NCI-H2196 (cell line): Measurements from ENCODE around the gene LIMS2.

ENCODE experiments used
- DNase-seq: peaks from one replicate; lab custom pipeline; 2025; ENCODE audit not compliant: unreplicated experiment; lab: John Stamatoyannopoulos, UW

The LIMS2 gene

DNA sequence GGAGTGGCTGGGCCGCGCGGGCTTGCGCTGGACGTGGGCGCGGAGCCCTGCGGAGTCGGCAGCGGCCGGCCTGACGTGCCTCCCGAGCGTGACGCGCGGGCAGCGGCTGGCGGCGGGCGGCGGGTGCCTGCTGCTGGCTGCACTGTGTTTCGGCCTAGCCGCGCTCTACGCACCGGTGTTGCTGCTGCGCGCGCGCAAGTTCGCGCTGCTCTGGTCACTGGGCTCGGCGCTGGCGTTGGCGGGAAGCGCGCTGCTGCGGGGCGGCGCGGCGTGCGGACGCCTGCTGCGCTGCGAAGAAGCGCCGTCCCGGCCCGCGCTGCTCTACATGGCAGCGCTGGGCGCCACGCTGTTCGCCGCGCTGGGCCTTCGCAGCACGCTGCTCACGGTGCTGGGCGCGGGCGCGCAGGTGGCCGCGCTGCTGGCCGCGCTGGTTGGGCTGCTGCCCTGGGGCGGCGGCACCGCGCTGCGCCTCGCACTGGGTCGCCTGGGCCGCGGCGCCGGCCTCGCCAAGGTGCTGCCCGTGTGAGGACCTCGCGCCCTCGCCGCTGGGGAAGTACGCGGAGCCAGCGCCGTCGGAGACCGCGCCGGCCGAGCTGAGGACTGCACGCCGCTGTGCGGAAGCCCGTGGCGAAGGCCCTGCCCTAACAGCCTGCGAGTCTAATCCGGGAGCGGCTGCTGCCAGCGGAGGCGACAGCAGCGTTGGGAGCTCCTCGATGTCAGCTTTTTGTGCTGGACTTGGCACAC, 26.5 kb upstream of the LIMS2 start:
- DNase-seq, result peak; percentile 63

DNA sequence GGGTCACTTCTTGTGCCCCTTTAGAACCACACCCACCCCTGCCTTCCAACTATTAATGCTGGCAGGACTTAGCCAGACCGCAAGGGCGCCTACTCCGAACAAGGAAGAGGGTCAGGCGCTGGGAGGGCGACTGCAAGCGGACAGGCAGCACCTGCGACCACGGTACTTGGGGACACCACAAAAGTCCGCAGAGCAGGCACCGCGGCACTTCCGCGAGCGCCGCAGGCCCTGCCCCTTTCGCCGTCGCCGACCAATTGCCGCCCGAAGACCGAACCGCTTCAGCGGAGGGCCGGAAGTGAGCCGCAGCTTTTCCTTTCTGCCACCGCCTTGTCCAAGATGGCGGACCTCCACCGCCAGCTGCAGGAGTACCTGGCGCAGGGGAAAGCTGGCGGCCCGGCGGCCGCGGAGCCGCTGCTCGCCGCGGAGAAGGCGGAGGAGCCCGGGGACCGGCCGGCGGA, 25.9 kb upstream of the LIMS2 start, which contains the start of gene SFT2D3:
Gene SFT2D3 (plus strand): TSS at position 305 of the 458 bp plus-strand sequence. CDS start 32 bp downstream, at position 337.
- DNase-seq, result peak; percentile 90

DNA sequence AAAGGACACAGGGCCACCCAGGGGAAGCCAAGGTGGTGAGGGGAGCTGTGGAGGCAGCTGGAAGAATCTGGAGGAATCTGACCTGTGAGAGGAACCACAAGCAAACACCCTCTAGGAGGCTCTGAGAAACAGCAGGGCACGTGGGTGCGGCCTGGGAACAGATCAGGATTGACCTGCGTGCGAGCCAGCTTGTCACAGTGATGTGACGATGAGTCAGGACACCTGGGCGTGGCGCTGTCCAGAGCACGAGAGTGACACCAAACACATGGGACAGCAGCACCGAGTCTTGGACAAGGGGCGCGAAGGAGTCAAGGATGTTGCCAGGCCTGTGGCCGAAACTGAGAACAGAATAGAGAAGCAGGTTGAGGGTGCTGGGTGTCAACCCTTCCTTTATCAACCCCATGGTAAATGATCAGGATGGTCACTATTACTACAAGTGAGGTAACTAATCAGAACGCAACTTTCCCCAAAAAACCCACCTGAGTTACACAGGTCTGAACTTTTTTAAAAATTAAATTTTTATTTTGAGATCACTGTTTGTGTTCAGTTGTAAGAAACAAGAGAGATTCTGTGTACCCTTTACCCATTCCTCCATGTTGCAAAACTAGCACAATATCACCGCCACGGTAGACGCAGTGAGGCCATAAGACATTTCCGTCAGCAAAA, 25.3 kb upstream of the LIMS2 start:
- no peak for DNase-seq

DNA sequence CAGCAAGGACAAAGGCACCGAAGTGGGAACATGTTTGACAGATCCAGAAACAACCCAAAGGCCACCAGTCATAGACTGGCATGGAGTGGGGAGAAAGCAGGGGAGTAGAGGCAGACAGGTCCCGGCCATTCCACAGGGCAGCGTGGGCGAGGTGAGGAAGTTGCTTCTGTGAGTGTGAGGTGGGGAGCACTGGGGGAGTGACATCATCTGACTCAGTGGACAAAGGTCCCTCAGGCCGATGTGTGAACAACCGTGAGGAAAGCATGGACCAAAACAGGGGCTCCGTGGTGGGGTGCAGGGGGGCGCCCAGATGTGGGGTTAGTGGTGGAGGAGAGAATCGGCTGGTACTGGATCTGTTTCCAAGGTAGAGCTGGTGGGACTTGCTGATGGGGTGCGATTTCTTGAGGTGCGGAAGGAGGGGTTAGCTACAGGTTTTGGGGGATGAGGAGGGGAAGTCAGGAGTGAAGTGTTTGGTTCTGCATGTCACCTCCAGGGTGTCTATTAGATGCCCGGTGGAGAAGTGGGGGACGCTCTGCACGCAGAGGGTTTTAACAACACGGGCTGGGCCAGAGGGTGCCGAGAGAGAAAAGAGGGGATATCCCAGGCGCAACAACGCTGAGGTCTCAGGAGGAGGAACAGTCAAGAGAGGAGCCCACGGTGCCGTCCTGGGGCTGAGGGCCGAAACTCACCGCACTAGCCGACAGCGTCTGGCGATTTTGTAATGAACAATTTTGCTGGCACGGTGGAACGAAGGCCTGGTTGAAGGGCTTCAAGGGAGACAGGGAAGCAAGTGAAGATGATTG, 23.4 kb upstream of the LIMS2 start:
- no peak for DNase-seq

DNA sequence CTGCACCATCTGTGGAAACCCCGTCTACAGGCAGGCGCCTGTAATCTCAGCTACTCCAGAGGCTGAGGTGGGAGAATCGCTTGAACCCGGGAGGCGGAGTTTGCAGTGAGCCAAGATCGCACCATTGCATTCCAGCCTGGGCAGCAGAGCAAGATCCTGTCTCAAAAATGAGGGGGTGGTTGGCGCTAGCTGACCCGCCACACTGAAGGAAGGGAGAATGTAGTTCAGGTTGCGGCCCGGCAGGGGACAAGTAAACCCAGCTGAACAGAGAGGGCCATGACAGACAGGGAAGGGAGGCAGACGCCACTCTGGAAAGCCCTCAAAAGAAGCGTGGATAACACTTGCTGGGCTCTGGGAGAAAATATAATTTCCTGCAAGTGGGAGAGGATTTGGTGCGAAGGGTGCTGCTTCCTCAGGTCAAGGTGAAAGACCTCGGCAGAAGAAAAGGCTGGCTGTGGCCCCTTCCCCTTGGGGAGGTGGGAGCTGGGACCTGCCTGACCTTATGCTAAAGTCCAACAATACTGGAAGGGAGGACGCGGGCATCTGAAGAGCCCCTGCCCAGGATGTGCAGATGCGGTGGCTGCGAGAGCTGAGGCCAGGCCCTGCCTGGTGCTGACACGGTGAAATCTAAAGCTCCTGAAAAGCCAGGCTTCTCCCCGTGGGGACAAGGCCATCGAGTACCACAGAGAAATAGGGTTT, 22.3 kb upstream of the LIMS2 start:
- no peak for DNase-seq

DNA sequence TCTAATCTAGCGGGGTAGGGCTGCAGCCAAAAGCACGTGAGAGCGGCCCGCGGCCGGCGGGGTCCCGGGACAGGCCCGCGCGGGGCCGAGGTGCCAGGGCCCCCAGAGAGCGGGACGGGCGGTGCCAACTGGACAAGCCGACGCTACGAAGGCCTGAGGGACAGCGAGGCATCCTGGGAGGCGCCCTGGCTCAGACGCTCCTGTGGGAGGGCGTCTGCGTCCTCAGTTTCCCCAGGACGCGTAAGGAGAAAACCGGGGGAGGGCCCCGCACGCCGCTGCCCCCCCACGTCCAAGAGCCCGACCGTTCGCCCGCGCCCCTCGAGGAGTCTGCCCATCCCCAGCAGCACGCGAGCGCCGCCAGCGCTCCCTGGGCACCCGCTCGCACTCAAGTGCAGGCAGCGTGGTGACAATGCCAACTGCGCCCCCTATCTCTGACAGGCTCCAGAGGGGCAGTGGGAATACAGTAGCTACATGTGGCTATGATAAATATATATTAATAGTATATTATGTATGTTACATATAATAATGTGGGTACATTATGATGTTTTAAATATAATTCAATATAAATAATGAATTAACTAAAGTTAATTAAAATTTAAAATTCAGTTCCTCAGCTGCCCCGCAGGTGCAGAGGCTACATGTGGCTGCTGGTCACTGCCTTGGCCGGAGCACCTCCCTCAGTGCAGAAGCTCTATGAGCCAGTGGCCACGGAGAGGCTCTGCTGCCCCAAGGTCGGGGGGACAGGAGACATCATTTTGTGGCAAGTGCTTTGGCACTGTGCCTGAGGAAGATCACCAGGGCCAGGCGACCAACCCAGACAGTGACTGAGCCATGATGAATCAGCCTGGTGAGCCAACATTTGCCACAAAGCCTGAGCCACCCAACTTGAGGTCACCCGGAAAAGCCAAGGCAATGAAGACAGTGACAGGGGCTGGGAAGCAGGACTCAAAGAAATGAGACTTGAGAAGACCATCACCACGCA, 20.5 kb upstream of the LIMS2 start:
- no peak for DNase-seq

DNA sequence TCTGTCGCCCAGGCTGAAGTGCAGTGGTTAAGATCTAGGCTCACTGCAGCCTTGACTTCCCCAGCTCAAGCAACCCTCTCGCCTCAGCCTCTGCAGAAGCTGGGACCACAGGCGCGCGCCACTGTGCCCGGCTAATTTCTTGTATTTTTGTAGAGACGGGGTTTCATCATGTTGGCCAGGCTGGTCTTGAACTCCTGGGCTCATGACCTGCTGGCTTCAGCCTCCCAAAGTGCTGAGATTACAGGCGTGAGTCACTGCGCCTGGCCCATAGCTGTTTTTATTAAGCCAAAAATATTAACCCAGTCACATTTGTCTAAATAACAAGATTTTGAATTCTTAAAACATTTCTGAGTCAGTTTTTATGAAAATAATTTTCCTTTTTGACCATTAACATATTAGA, 19.7 kb upstream of the LIMS2 start:
- no peak for DNase-seq

DNA sequence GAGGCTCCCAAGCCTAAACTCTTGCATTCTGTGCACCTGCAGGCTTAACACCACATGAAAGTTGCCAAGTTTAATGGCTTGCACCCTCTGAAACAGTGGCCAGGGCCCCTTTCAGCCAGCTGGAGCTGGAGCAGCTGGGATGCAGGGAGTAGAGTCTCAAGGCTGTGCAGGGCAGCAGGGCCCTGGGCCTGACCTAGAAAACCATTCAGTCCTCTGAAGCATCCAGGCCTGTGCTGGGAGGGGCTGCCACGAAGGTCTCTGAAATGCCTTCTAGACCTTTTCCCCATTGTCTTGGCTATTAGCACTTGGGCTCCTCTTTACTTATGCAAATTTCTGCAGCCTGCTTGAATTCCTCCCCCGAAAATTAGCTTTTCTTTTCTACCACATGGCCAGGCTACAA, 15.4 kb upstream of the LIMS2 start:
- DNase-seq, result no peak

DNA sequence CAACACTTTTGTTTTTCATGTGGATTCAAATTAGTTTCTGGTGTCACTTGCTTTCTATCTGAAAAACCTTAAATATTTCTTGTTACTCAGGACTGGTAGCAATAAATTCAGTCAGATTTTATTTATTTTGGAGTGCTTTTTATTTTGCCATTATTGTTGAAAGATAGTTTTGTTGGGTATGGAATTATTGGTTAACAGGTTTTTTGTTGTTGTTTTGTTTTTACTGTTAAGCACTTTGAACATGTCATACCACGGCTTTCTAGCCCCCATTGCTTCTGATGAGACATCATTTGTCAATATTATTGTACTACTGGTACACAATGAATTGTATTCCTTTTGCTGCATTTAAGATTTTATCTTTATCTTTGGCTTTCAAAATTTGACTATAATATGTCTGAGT, 13.1 kb upstream of the LIMS2 start:
- DNase-seq, result no peak

DNA sequence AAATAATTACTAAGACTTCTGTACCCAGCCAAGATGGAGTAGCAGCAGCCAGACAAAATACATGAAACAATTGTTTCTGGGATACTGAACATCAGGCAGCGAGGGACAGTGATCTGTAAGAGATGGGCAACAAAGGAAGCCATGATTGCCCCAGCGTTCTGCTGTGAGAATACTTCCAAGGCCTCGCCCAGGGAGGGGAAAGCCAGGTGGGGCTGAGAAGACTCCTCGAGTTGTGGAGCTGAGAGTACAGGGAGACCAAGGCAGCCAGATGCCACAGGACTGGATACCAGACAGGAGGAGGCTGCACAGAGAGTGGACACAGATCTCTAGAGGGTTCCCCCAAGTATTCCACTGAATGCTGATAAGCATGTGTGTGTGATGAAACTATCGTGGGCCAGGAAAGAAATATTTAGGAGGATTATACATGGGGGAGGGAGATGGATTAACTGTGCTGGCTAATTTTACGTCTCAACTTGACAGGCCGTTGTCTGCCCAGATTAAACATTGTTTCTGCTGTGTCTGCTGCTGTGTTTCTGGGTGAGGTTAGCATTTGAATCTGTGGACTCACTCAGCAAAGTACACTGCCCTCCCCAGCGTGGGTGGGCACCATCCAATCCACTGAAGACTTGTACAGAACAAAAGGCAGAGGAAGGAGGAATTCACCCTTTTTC, 10.2 kb upstream of the LIMS2 start:
- DNase-seq, result no peak

DNA sequence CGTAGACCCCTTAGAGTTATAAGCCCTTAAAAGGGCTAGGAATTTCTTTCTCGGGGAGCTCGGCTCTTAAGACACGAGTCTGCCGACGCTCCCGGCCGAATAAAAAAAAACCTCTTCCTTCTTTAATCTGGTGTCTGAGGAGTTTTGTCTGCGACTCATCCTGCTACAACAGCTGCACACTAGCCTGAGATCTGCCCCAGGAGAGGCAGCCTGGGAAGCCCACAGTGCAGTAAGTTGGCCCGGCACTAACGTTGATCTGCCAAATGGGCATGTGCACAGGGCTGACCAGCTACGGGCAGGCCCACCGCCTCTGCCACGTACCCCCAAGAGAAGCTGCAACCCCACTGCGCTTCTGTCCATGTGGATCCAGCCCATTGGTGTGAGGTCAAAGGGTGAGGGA, 8.4 kb upstream of the LIMS2 start:
- DNase-seq, result no peak

DNA sequence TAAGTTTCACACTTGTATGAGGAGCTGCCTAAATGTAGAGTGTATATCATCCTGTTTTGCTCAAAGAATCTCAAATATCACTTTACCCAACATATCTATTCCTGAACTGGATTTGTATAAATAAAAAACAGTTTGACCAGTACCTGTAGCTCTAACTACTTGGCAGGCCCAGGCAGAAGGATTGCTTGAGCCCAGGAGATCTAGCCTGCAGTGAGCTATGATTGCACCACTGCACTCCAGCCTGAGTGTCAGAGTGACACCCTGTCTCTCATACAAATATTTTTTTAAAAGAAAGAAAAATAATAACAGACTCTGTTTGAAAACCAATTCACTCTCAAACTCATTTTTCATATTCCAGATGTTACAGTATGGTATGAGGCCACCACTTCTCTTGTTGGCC, 7.7 kb upstream of the LIMS2 start:
- no peak for DNase-seq

DNA sequence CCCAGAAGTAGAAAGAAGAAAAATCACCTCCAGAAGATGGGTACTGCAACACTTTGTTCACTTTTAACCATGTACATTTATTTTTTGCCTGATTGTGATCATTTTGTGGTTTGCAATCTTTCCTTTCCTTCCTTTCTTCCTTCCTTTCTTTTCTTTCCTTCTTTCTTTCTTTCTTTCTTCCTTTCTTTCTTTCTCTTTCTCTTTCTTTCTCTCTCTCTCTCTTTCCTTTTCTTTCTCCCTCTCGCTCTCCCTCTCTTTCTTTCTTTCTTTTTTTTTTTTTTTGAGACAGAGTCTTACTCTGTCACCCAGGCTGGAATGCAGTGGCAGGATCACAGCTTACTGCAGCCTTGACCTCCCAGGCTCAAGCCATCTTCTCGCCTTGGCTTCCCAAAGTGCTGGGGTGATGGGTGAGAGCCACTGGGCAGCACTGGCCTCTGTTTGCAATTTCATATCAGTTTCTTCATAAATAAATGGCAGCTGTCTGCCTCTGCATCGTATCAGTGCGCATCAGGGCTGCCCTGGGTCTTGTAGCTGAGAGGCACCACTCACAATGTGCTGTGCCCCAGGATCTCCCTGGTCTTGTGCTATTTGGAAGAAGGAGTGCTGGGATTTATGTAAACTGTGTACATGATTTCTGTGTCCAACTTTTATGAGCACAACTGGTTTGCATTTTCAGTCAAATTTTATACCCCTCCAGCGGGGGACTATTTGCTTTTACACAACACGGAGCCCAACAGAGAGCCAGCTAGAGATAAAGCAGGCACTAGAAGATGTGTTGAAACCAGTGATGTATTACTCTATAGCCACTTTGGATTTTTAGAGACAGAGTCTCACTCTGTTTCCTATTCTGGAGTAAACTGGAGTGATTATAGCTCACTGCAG, 6.9 kb upstream of the LIMS2 start:
- DNase-seq, result no peak

DNA sequence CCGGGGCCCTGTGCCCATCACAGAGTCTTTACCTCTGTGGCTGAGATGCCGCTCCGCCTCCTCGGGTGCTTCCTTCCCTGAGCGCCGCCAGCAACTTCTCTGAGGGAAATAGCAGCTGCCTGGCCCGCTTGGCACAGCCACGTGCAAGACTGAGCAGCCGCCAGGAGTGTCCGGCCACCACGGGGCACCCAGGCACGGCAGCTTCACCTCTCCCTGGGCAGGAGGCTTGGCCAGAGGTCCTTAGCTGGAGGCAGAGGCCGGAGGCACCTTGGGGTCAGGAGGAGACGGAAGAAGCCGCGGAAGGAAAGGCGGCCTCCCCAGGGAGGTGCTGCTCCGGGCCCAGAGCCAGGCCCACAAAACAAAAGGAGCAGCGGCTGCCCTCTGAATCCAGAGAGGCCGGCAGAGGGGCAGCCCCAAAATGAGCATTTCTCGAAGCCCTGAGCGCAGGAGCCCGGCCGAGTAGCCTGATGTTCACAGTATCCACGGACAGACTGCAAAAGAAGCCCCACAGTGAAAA, 6.0 kb upstream of the LIMS2 start:
- no peak for DNase-seq

DNA sequence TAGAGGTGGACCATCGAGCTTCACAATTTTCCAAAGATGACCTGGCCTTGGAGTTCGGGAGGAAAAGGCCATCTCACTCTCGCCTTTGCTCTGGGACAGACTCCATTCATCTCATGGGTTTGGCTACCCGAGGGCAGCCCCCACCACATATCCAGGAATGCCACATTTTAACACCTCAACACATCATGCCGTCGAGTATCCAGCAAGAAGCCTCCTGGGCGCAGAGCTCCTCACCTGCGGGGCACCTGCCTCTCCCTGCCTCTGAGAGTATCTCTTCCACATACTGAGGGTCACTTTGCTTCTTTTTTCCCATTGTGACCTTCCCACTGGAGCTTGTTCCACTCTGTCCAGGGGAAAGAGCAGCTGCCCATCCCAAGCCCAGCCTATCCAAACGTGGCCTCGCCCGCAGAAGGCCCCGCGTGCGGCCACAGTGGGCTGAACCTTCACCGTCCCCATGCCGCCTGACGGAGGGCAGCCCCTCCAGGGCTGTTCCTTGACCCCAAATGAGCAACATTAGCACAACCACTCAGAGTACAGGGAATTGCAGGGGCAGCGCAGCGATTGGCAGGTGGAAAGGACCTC, 5.5 kb upstream of the LIMS2 start:
- no peak for DNase-seq

DNA sequence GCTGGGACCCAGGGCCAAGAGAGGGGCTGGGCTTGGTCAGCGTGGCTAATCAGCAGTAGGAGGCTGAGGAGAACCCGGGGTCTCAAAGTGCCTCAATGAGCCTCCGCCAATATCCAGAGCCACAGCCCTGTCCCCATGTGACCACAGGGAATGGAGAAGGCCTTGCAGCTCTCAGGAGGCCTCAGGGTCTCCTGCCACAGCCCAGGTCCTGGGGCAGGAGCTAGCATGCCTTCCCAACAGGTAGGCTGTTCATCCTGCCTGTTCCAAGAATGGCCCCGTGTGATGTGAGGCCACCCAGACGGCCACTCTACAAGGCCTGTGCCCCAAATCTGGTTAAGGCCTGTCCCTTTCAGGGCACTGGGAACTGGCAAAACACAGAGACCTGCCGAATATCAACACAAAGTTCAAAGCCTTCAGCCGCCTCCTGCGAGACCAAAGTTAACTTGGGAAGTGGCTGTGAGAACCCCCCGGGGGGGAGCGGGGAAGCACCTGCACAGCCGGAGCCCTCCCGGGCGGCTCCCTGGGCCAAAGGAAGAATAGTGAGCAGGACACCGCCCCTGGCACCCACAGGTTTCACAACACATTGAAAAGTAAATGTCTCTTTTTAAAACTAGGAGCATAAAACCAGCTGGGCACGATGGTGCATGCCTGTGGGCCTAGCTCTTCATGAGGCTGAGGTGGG, 4.5 kb upstream of the LIMS2 start:
- DNase-seq, result no peak

DNA sequence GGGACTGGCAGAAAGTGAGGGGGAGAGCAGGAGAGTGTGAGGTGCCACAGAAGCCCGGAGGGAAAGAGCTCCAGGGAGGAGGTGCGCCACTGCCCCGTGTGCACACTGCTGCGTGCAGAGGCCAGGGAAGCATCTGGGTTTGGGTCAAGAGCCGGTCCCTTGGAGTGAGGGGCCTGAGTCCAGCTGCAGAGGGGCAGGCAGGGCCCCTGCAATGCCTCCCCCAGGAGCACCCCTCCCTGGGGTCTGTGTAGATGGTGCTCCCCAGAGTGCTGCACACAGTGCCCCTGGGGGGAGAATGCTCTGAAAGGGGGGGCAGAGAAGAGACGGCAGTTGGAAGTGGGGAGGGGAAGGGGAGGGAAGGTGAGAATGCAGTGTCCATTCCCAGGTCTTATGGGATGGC, 3.7 kb upstream of the LIMS2 start:
- DNase-seq, result no peak
